ENCODE results near the gene ADCY3. TPM values are rescaled to one million over a fixed set of nuclear protein-coding genes. Genes with fewer than 3 reads are reported as not detected.

The ADCY3 gene
- total and polyA plus RNA-seq, 2 of the 13 experiments (the other 11 are each of a cell fraction or from before 2014, with no cell fraction given), result 0.11 to 0.61 TPM

GRCh38 chr2:24863641-24864040, 56.4 kb downstream of the ADCY3 start:
- no peak overlapping the region for H2AFZ ChIP-seq (ENCODE audit: low read length)
- in situ Hi-C loops (cut with HindIII; ENCODE audit: extremely low pct_ligation_motif_present, low pct_unique_long_range_greater_than_20kb), result no loop called here
- WGBS (ENCODE audit: low lambda C conversion rate), result 15% methylated on average over 3 of the region's 3 CpGs
- no peak overlapping the region for H3K9ac ChIP-seq (ENCODE audit: insufficient read depth, low read depth, low read length)
- FAIRE-seq, result no peak
- H3K27ac ChIP-seq (ENCODE audit: extremely low read length, insufficient read depth, low read length), result no peak overlapping the region
- no peaks in the 10 kb centered on the region for H3K79me2 ChIP-seq (ENCODE audit: insufficient read depth, low read length)
- POLR2A ChIA-PET, result no interaction called here
- H3K9me3 ChIP-seq (ENCODE audit: low read length), result no peaks in the 10 kb centered on the region
- ATAC-seq, result no peak
- H3K36me3 ChIP-seq (replicated peaks in 1 of 2; ENCODE audit: control insufficient read depth in 1 of 2, insufficient read depth in 2 of 2, low read length in 2 of 2), result no peaks in the 10 kb centered on the region
- no peak for TF ChIP-seq ZNF614 (CRISPR knock-in tag; IDR thresholded peaks at IDR 0.05; ENCODE audit: borderline replicate concordance)
- TF ChIP-seq ARNT (IDR thresholded peaks at IDR 0.05), result no peak
- TF ChIP-seq BCL3 (CRISPR knock-in tag; IDR thresholded peaks at IDR 0.05), result no peak
- TF ChIP-seq SRSF9 (IDR thresholded peaks at IDR 0.05; ENCODE audit: borderline replicate concordance, insufficient read depth, low read depth, low read length, poor library complexity, severe bottlenecking), result no peak
- TF ChIP-seq TGIF2 (CRISPR knock-in tag; IDR thresholded peaks at IDR 0.05), result no peak
- no peak for TF ChIP-seq NCOA1 (CRISPR knock-in tag; IDR thresholded peaks at IDR 0.05)
- no peak for TF ChIP-seq MTA3 (CRISPR knock-in tag; IDR thresholded peaks at IDR 0.05)
- TF ChIP-seq SIN3A (IDR thresholded peaks at IDR 0.05; ENCODE audit: borderline replicate concordance, low read depth, low read length), result no peak
- TF ChIP-seq ZNF256 (CRISPR knock-in tag; conservative IDR thresholded peaks at IDR 0.05), result no peak
- TF ChIP-seq CBX5 (CRISPR knock-in tag; IDR thresholded peaks at IDR 0.05; ENCODE audit: borderline replicate concordance), result no peak
- no peak for TF ChIP-seq REST (IDR thresholded peaks at IDR 0.05; ENCODE audit: borderline replicate concordance in 1 of 2, low read depth in 1 of 2, low read length in 2 of 2)
- no peak for TF ChIP-seq RNF219 (CRISPR knock-in tag; IDR thresholded peaks at IDR 0.05)
- TF ChIP-seq ZNF766 (CRISPR knock-in tag; IDR thresholded peaks at IDR 0.05; ENCODE audit: borderline replicate concordance), result no peak
- no peak for TF ChIP-seq CHD4 (IDR thresholded peaks at IDR 0.05; ENCODE audit: borderline replicate concordance, low read length)
- no peak for TF ChIP-seq ZNF282 (IDR thresholded peaks at IDR 0.05; ENCODE audit: partially characterized antibody)
- TF ChIP-seq ATAD3A (CRISPR knock-in tag; IDR thresholded peaks at IDR 0.05), result no peak
- TF ChIP-seq ZNF24 (IDR thresholded peaks at IDR 0.05), result no peak
- no peak for TF ChIP-seq DPF2 (CRISPR knock-in tag; IDR thresholded peaks at IDR 0.05; ENCODE audit: borderline replicate concordance, low read depth)
- CTCF ChIA-PET (ENCODE audit: low intra/inter-chr PET ratio, low total read pairs), result no interaction called here
- no TSS peak for BruUV-seq (replicated peaks)
- no peak overlapping the region for H3K4me2 ChIP-seq (ENCODE audit: low read depth, low read length)
- intact Hi-C loops (cut with micrococcal nuclease; ENCODE audit: unreplicated experiment), result no loop called here
- H3K4me1 ChIP-seq (ENCODE audit: insufficient read depth, low read length), result no peaks in the 10 kb centered on the region
- H3K27me3 ChIP-seq (ENCODE audit: control insufficient read depth in 1 of 2, insufficient read depth in 2 of 2, low read length in 2 of 2), result peaks cover 0 to 15% of the 10 kb centered on the region in 2 experiments; a peak in 3 of 5 replicates
- DNase-seq (ENCODE audit: low spot score), result no peak
- H3K4me3 ChIP-seq (replicated peaks in 1 of 3; ENCODE audit: insufficient read depth in 1 of 3, low read depth in 2 of 3, low read length in 3 of 3), result no peak overlapping the region
- H4K20me1 ChIP-seq (ENCODE audit: insufficient read depth, low read length), result no peaks in the 10 kb centered on the region

All from HepG2 (cell line).